GM19023 (cell line): ENCODE measurements around the gene RAB41.
"Not testable (repeated sequence)": the region's sequence is repeated elsewhere in the genome, so short reads cannot be mapped to it uniquely, and the experiment has no call there.

ENCODE experiments used
- ATAC-seq: cut with Tn5 transposase; IDR thresholded peaks from one replicate; pipeline ENCODE4 v1.9.1; 2021; ENCODE audit warnings: mild to moderate bottlenecking, moderate library complexity; ENCODE audit not compliant: unreplicated experiment

RAB41 gene

GRCh38 chrX:70281951-70282350, at the start of gene RAB41:
TSS of gene RAB41 (plus strand) at chrX:70282172. CDS start at chrX:70282218, 46 bp downstream.
- ATAC-seq, result no peak

- ATAC-seq, result no peak
These were observed 47.6 kb upstream of the RAB41 start, which contains the start of gene AWAT1 for GRCh38 chrX:70234355-70234754. TSS of gene AWAT1 (plus strand) at chrX:70234655. CDS start at chrX:70234696, 41 bp downstream.

GRCh38 chrX:70240751-70241150, 41.2 kb upstream of the RAB41 start:
- ATAC-seq, result no peak

GRCh38 chrX:70241501-70241900, 40.5 kb upstream of the RAB41 start:
- ATAC-seq, result no peak

GRCh38 chrX:70243601-70244000, 38.4 kb upstream of the RAB41 start:
- not testable (repeated sequence) for ATAC-seq

- ATAC-seq, result no peak
These were observed 37.1 kb upstream of the RAB41 start for GRCh38 chrX:70244881-70245280.

- ATAC-seq, result no peak
These were observed 34.7 kb upstream of the RAB41 start for GRCh38 chrX:70247252-70247651.

GRCh38 chrX:70252491-70252890, 29.5 kb upstream of the RAB41 start:
- no peak for ATAC-seq

- ATAC-seq, result no peak
These were observed 28.5 kb upstream of the RAB41 start for GRCh38 chrX:70253377-70254062.

GRCh38 chrX:70254063-70254400, 27.9 kb upstream of the RAB41 start:
- no peak for ATAC-seq

- ATAC-seq, result no peak
These were observed 27.1 kb upstream of the RAB41 start for GRCh38 chrX:70254909-70255308.

- no peak for ATAC-seq
These were observed 26.5 kb upstream of the RAB41 start for GRCh38 chrX:70255452-70255851.

- no peak for ATAC-seq
These were observed 24.3 kb upstream of the RAB41 start for GRCh38 chrX:70257423-70258288.

- no peak for ATAC-seq
These were observed 21.9 kb upstream of the RAB41 start, which contains the start of gene P2RY4 for GRCh38 chrX:70260104-70260503. TSS of gene P2RY4 (minus strand) at chrX:70260204. CDS start at chrX:70259624, 580 bp downstream.

GRCh38 chrX:70262952-70263567, 18.9 kb upstream of the RAB41 start:
- no peak for ATAC-seq

- no peak for ATAC-seq
These were observed 17.2 kb upstream of the RAB41 start for GRCh38 chrX:70264784-70265183.

- ATAC-seq, result no peak
These were observed 13.9 kb upstream of the RAB41 start, which contains the start of gene ARR3 for GRCh38 chrX:70268034-70268433. TSS of gene ARR3 (plus strand) at chrX:70268334. CDS start at chrX:70269386, 1,052 bp downstream.

GRCh38 chrX:70274029-70274428, 7.9 kb upstream of the RAB41 start:
- not testable (repeated sequence) for ATAC-seq

GRCh38 chrX:70279081-70279480, 2.9 kb upstream of the RAB41 start:
- no peak for ATAC-seq

GRCh38 chrX:70280573-70280972, 1.4 kb upstream of the RAB41 start:
- ATAC-seq, result no peak

- ATAC-seq, result peak; percentile 27
These were observed 7.3 kb downstream of the RAB41 start for GRCh38 chrX:70289168-70289792.
